HT-29 (cell line): ENCODE data around the gene CLP1. TPM values are rescaled to one million over a fixed set of nuclear protein-coding genes. Genes with fewer than 3 reads are reported as not detected.

Source experiments
- DNase-seq: peaks from one replicate; pipeline ENCODE4 v3.0.0-alpha.2; 2015; ENCODE audit warnings: low spot score
- total RNA-seq: library from RNA; depleted of rRNA; stranded (reverse); fragments of >200 nt; shearing (Covaris generic); gene quantifications from 2 replicates; pipeline ENCODE4 v1.2.3, GENCODE V29; 2014; rRNA removed

Gene CLP1
- 19.1 and 19.8 TPM in 2 replicates for total RNA-seq

DNA sequence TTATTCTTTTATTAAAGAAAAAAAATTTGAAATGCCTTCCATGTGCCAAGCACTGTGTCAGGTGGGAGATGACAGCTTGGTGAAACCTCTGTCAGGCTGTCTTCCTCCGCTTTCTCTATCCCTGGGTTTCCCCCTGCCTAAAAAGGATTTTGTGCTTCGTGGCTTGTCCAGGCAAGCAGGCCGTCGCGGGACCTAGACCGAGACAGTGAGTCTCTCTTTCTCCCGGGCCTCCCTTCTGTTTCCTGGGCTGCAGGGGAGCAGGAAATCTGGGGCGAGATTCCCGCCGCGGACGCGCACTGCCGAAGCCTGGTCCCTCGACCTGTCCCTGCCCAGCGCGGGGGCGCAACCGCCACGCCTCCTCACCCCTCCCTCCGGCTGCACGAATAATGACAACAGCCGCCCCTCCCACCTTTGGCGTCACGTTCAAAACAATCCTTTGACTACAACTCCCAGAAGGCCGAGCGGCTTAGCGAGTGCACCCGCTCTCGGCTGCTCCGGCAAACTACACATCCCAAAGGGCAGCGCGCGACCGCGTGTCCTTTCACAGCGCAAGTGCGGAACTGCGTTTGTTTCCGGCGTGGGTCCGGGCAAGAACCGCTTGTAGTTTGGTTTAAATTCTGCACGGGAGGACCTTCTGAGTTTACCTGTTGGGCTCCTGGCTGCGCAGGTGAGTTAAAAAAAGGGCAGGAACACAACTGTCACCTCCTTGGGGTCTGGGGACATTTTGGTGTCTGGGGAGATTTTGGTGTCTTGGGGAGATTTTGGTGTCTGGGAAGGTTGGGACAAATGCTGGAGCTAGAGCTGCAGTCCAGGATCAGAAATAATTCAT, at the start of gene CLP1:
Gene CLP1, plus strand, starts transcription at position 569 of the 829 bp plus-strand sequence. CDS start 1,715 bp downstream, outside the sequence.
- peak; percentile 100 for DNase-seq

DNA sequence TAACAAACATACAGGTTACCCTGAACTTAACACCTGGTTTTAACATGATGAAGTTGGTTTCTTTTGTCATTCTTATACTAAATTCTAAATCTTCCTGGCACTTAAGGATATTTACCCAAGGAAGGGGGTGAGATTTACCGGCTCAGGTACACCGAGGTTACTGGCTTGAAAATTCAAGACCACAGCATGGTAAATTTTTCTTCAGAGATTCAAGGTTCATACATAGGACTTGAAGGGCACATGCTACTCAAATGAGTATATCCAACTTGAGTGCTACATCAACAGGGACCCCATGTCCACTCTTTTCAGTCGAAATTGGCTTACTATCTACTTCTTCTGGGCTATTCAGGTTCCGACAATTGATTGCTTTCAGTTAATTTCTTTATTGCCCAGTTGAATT, 47.4 kb upstream of the CLP1 start:
- DNase-seq, result no peak

DNA sequence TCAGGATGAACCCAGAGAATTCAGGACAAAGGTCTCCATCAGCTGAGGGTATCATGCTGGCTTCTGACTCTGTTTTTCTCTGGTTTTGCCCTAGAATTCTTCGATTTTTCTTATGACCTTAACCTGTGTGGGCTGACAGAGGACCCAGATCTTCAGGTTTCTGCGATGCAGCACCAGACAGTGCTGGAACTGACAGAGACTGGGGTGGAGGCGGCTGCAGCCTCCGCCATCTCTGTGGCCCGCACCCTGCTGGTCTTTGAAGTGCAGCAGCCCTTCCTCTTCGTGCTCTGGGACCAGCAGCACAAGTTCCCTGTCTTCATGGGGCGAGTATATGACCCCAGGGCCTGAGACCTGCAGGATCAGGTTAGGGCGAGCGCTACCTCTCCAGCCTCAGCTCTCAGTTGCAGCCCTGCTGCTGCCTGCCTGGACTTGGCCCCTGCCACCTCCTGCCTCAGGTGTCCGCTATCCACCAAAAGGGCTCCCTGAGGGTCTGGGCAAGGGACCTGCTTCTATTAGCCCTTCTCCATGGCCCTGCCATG, 43.3 kb upstream of the CLP1 start:
- DNase-seq, result no peak

DNA sequence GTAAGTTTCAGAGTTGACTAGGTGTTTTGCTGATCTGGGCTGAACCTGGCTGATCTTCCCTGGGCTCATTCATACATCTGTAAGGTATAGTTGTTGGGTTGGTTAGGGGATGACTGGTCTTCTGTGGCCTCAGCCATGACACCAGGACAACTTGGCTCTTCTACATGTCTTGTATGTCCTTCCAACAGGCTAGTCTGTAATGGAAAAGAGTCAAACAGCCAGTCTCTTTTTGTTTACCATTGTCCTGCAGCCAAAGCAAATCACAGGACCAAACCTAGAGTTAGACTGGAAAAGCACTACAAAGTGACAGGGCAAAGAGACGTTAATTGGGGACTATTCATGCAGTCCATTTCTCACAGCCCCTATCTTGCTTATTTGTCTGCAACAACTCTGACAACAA, 42.3 kb upstream of the CLP1 start:
- DNase-seq, result no peak

DNA sequence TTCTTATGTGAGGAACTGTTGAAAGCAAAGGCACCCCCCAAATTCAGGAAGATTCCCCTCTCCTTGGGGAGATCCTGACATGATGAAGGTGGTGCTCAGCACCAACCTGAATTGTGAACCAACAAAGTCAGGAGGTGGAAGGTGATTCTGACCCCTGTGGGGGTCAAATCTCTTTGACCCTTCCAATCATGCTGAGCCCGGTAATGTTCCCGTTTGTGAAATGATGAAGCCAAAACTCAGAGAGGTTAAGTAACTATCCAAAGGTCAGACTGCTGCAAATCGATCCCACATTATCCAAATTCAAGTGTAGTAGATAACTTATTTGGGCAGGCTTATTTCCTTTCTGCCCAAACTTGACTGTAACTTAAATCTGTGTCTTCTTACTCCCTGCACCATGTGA, 41.0 kb upstream of the CLP1 start:
- DNase-seq, result no peak

DNA sequence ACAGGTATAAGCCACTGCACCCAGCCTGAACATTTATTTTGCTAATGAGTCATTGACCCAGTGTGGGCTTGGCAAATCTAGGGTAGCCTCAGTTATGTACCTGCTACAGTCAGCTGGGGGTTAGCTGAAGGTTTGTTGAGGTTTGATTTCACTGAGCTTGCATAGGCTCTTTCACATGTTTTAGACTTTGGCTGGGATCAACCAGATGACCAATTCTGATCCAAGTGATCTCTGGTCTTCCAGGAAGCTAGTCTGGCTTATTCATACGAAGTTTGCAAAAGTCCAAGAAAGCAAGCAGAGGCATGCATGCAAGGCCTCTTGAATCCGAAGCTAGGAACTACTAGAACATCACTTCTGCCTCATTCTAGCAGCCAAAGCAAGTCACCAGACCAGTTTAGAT, 39.1 kb upstream of the CLP1 start:
- DNase-seq, result no peak

DNA sequence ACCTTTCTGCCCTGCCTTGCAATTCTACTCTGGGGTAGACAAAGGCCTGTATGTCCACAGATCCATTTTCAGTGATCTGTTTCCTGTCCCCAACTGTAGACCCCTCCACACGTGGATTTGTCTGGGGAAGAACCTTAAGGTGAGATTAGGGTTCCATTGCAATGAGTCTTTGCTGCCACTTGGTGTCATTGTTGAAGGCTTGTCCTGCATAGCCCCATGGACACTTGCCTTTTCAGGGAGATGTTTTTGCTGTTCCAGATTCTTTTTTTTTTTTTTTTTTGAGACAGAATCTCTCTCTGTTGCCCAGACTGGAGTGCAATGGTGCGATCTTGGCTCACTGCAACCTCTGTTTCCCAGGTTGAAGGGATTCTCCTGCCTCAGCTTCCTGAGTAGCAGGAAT, 38.2 kb upstream of the CLP1 start:
- DNase-seq, result no peak

DNA sequence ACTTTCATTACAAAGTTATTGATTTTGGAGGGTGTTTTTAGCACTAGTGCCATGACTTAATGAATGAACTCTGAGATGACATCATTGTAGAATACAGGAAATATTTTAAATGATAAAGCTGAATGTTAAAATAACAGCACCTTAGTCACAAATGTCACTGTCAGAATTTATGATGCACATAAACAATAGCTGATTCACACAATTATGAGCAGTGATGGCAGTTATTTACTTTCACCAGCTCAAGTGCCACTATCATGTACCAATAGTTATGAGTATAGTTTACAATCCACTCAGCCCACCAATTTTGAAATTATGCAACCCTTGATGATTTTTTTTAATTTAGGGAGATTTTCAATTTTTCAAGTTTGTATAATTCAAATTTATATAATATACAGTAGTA, 37.1 kb upstream of the CLP1 start:
- no peak for DNase-seq

DNA sequence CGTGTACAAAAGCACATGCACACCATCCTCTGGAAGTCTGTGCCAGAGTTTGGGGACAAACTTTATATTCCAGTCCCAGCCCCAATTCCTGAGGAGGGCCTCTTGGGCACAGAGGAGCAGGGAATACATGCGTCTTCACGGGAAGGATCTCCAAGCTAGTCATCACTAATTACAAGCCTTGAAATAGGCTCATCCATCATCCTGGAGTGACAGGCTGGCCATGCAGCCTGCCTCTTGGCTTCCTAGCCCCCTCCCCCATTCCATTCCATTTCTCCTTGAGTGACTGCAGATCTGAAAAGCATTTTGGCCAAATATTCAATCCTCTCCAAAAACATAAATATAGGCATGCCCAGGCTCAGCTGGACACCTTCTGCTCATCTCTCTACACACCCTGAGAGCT, 35.3 kb upstream of the CLP1 start:
- DNase-seq, result no peak

DNA sequence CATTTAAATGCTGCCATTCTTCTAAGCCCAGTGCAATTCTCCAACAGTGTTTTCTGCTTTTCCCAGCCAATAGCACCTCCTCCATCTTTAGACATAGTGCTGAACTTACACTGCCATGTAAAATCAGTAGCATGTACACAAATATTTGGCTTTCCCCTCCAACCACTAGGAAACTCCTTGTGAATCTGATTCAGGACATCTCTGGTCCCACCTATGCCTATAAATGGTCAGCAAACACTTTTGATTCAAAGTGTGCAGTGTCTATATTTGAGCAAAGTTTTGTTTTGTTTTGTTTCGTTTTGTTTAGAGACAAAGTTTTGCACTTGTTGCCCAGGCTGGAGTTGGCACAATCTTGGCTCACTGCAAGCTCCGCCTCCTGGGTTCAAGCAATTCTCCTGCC, 32.7 kb upstream of the CLP1 start:
- DNase-seq, result no peak

DNA sequence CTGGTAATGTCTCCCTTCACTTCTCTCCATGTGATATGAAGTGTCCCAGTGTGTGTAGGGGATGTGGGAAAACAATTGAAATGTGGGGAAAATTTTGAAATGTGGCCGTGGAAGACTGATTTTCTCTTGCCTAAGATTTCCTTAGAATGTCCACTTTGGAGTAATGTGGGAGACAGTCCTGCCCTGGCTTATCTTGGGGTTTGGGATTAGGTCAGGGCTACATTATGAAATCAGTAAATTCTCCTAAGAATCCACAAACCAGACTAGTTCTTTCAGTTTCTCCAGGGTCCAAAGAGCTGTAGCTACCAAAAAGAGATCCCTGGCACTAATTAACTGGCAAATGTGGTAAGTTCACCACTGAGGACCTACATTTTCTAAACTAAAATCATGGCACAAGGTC, 30.7 kb upstream of the CLP1 start:
- DNase-seq, result no peak

DNA sequence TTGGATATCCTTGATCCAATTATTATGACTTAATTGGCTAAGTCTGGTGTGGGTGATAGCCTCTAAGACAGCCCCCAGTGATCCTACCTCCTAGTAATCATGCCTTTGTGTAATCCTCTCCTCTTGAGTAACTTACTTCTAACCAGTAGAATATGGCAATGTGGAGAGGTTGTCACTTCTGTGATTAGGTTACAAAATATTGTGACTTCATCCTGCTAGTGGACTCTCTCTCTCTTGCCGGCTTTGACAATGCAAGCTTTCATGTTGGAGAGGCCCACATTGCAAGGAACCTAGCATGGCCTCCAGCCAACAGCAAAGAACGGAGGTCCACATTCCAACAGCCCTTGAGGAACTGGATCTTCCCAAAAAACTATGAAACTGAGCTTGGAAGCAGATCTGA, 27.4 kb upstream of the CLP1 start:
- no peak for DNase-seq

DNA sequence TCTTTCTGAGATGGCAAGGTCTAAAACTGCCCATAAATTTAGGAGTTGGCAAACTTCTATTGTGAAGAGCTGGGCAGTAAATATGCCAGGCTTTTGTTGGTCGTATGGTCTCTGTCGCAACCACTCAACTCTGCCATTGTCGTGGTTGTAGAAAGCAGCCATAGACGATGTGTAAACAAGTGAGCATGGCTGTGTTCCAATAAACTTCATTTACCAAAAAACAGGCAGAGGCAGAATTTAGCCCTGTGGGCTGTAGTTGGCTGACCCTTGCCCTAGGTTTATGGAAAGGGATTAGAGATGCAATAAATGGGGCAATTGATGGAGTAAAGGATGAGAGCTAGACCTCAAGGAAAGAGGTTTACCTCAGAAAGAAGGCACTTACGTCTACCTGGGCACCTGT, 25.4 kb upstream of the CLP1 start:
- no peak for DNase-seq

DNA sequence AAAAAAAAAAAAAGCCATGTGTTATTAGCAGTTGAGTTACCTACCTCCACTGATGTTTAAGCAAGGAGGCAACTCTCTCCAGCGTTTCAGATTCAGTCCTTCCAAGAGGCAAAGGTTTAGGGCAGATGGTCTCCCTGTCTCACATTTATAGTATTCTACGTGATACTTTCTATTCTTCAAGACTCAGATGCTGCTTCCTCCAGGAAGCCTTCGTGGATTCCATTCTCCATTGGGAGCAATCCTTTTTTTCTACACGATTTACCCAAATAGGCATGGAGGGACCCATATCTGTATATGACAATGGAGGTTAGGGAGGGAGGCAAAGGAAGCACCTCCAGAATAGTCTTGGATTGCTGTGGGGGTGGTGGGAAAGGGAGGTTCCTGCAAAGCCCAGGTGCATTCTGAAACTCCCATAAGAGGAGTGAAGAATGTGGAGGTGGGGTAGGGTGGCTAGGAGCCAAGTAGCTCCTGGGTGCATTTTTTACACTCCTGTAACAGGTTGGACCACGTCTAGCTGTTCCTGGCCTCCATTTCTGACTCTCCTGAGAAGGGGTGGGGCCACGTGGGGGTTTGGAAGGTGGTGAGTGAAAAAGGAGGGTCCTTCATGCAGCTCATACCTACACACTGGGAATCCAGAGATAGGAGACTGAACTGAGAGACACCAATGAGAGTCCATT, 24.0 kb upstream of the CLP1 start:
- DNase-seq, result no peak

DNA sequence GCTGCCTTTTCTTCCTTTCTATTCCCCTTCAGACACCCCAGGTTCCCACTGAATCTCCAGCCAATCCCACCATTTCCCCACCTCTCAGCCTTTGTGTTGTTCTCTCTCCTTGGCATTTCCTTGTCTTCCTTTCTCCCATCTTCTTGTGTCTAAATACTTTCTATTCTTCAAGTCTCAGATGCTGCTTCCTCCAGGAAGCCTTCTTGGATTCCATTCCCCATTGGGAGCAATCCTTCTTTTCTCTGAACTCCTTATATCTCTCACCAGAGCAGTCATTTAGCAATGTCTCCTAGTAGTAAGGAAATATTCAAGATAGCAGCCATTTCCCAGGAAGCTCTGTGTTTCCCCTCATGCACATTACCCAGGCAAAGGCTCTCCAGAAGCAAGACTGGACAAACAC, 23.3 kb upstream of the CLP1 start:
- DNase-seq, result no peak

DNA sequence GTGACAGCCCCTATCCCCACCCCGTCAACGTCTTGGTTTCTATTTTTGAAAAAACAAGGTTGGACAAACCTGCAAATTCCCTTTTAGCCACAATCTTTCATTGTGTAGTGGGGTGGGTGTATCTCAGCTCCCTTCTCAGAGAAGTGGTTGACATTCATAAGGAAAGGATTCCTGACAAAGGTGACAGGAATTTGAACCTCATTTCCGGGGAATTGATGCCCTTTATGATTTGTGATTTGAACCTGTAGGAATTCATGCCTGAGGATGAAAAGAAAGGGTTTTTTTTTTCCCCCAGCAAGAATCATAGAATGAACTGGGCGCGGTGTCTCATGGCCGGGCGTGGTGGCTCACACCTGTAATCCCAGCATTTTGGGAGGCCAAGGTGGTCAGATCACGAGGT, 22.3 kb upstream of the CLP1 start:
- DNase-seq, result no peak

DNA sequence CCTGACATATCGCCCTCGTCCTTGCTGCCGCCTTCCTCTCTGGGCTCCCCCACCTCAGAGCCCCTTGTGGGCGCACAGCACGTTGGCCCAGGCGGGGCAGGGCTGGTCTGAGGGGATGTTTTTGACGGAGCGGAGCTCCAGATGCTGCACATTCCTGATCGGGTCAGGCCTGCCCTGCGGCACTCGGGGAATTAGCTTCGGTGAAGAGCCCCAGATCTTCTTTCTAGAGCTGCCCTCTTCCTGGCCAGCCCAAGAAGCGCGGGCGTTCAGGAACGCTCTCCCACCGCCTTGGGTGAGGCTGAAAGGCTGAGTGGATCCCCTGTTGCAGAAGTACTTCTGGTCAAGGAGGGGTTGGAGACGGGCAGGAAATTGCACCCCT, 19.9 kb upstream of the CLP1 start:
- no peak for DNase-seq

DNA sequence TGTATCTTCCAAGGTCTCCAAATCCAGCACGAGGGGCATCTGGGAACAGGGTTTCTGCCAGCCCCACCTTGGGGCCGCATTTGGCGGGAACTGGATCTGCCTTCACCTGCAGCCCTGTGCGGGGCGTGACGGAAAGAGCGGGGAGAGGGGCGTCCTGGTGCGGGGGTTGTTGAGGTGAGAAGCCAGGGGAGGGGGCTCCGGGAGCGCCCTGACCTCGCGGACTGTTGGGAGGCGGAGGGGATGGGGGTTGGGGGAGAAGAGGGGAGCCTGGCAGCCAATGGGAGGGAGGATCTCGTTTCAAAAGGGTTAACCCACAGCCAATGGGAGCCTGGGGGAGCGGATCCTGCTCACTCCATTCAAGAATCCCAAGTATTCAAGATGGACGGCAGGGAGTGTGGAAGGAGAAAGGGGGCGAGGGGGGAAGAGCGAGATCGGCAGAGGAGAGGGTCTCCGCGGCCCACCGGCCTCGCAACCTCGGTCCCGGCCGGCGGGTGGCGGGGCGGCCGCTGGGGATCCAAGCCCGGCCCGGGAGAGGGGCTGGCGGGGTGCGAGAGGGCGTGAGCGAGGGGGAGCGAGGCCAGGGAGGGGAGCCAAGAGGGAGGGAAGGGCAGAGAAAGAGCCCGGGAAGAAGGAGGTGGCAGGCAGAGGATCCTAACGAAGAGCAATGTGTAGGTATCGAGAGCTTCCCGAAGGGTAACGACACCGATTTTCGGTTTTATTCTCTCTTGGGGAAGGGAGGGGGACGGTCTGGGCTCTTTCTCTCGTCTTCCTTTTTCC, 19.4 kb upstream of the CLP1 start:
- no peak for DNase-seq

DNA sequence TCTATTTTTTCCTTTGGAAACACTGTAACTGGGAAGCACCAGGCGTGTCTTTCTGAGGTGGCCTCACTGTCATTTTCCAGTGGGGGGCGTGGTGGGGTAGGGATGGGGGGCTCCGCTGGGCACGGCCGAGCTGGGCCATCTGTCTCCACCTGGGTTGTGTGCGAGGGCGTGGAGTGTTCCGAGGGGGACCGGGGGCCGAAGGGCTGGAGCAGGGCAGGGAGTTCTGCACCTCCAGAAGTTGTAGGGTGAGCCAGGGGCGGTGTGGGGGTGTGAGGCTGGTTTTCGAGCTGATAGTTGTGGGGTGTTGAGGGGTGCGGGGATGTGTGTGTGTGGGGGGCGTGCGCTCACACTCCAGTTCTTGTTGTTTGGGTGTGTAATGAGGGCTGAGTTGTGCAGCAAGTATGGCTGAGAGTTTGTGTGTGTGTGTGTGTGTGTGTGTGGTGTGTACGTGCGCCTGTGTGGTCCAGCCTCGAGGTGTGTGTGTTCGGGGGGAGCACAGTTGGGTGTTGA, 18.7 kb upstream of the CLP1 start:
- no peak for DNase-seq

DNA sequence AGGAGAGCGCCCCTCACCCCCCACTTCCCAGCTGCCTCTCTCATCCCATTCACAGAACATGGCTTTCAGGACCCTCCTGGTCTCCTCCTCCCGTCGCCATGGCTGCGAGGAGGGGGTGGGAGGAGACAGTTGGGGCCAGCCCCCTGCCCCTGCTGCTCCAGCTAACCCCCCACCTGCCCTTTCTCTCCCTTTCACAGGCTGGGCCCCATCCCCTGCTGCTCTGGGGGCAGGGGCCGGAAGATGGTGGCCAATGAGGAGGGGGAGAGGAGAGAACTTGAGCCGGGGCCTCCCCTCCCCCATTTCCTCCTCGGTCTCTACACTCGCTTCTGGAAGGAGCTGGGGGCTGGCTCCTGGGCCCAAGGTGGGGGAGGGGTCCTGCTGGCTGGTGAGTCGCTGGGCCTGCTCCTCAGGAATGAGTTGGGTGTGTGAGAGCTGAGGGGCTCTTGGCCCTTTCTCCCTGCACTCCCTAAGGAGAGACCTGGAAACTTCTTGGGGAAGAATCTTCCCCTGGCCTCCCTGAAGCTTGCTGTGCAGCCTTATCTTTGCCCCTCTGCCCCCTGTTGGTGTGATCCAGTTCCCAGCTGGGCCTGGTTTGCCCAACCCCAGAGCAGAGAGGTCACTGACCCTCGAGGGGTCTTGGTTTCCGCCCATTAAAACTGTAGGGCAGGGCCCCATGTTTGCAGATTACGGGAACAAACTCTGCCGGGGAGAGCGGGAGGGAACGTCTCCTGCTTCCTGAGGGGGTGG, 18.1 kb upstream of the CLP1 start:
- DNase-seq, result no peak

DNA sequence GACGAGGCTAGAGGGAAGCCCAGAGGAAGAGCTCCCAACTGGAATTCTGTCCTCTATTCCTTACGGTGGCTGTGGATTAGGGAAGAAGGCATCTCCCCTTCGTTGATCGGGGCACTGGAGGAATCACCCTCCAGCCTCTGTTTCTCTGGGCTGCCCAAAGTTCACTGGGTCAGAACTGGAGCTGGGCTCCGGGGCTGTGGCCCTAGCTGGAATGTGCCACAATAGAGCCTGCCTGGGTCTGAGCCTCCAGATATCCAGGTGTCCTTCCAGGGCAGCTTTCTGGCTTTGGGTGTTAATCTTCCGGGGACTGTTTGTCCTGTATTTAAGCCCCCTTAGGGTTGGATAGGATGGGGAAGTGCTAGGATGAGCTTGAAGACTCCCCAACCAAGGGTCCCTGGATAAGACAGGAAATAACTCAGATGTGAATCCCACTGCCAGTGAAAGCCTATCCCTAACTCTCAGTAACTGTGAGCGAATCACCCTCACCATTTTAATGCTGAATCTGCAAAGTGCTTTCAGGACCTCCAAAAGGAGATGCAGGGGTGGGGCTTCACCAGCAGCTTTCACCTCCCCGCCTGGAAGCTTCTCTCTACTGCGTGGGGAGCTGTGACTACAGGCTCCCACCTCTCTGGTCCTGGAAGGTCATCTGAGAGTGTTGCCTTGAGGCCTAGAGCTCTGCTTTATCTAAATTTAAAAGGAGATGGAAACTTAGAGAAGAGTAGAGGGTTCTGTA, 17.3 kb upstream of the CLP1 start:
- DNase-seq, result no peak
